Breast epithelium (tissue), 3 donors: ENCODE data around the gene FAM32A.

Experiments used
- CTCF ChIP-seq, 3 donors: fragments of 450-650 bp; IDR thresholded peaks; one replicate each; pipeline ENCODE4 v1.5.1; 2016 to 2017; ENCODE audit warnings: antibody characterized with exemption in 3 of 3, mild to moderate bottlenecking in 3 of 3, moderate library complexity in 3 of 3
- POLR2A ChIP-seq: fragments of 450-650 bp; IDR thresholded peaks from one replicate; pipeline ENCODE4 v1.6.1; 2016; ENCODE audit warnings: antibody characterized with exemption, mild to moderate bottlenecking, moderate library complexity

- TF ChIP-seq CTCF (IDR thresholded peaks at IDR 0.05) (no peak), POLR2A (no peak)
Measured at GRCh38 chr19:16207063-16207462, 21.9 kb downstream of the FAM32A start.
